Measurements from ENCODE around the gene FASTKD2.

DNA sequence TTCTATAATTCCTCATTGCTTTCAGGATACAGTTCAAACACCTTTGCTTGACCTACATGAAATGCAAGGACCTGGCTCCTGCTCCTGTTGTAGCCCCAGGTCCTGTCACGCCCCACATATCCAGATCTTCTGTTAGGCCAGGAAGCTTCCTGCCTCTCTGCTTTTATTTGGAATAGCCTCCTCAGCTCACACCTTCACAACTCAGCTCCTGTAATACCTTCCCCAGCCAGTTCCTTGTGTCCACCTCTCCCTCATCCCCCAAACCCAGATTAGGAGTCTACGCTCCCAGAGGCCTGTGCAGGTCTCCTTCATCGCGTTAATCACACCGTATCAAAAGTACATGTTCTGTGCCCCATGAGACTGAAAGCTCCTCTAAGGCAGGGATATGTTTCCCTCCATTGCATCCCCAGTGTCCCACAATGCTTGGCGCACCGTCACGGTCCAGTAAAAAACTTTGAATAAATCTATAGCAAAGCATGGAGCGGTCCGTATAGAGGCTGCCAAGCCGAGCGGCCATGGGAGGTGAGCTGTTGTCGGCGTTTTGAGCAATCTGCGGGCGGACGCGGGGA, 649 bp upstream of the FASTKD2 start:
- TF ChIP-seq CTCF (IDR thresholded peaks at IDR 0.05; ENCODE audit: low read length): no peak
- TF ChIP-seq EZH2 (IDR thresholded peaks at IDR 0.05; ENCODE audit: borderline replicate concordance, low read length): no peak

All from OCI-LY1 (cell line).